ENCODE measurements around the gene TAS2R10.

The TAS2R10 gene

GRCh38 chr12:10829994-10830393 lies 3.8 kb upstream of the TAS2R10 start:
- H2AFZ ChIP-seq (ENCODE audit: low read depth, low read length): no peak overlapping the region
- H3K4ac ChIP-seq (ENCODE audit: low read depth in 1 of 2, low read length in 2 of 2): no peak overlapping the region
- no peak overlapping the region for H2BK5ac ChIP-seq (ENCODE audit: low read depth, low read length, poor library complexity, severe bottlenecking)
- H2BK15ac ChIP-seq (ENCODE audit: low read depth, poor library complexity, severe bottlenecking): no peak overlapping the region
- H3K4me2 ChIP-seq (ENCODE audit: low read length, poor library complexity, severe bottlenecking): no peak overlapping the region
- H3K18ac ChIP-seq (ENCODE audit: low read depth in 1 of 2, low read length in 2 of 2): no peak overlapping the region
- DNase-seq: no peak
- H3K27ac ChIP-seq (ENCODE audit: low read length, poor library complexity, severe bottlenecking): no peak overlapping the region
- H3K23ac ChIP-seq (ENCODE audit: low read length in 2 of 2): no peak overlapping the region
- H3K4me3 ChIP-seq (ENCODE audit: insufficient read depth in 1 of 2, low read depth in 1 of 2, low read length in 2 of 2): no peak overlapping the region
- H2BK120ac ChIP-seq (ENCODE audit: low read depth, low read length): no peak overlapping the region
- no CpG with 5 or more reads among the region's 1 CpG for WGBS
- H4K91ac ChIP-seq (ENCODE audit: low read length): no peak overlapping the region
- no peak overlapping the region for H2BK12ac ChIP-seq (ENCODE audit: low read length in 2 of 2)
- H3K4me1 ChIP-seq (ENCODE audit: control insufficient read depth, insufficient read depth, low read depth, low read length): no peaks in the 10 kb centered on the region
- H3K9me3 ChIP-seq (ENCODE audit: control insufficient read depth, low read length): no peaks in the 10 kb centered on the region
- no peaks in the 10 kb centered on the region for H3K36me3 ChIP-seq (ENCODE audit: control insufficient read depth in 1 of 2, insufficient read depth in 2 of 2, low read depth in 1 of 2, low read length in 2 of 2)
- H2AK5ac ChIP-seq (ENCODE audit: low read length, severe bottlenecking): no peak overlapping the region
- no peak overlapping the region for H3K14ac ChIP-seq (ENCODE audit: low read length in 2 of 2)
- H3K27me3 ChIP-seq (ENCODE audit: control insufficient read depth in 1 of 2, insufficient read depth in 1 of 2, low read length in 2 of 2): no peaks in the 10 kb centered on the region
- no peak overlapping the region for H4K8ac ChIP-seq (ENCODE audit: low read length)
- H3K79me1 ChIP-seq (replicated peaks; ENCODE audit: low read length, poor library complexity, severe bottlenecking): no peaks in the 10 kb centered on the region
- H3K9ac ChIP-seq (ENCODE audit: low read length): no peak overlapping the region

- no peak for DNase-seq
- Histone ChIP-seq H3K4ac (ENCODE audit: low read depth in 1 of 2, low read length in 2 of 2) (no peak overlapping the region), H3K14ac (ENCODE audit: low read length in 2 of 2) (no peak overlapping the region), H3K79me1 (replicated peaks; ENCODE audit: low read length, poor library complexity, severe bottlenecking) (no peaks in the 10 kb centered on the region), H2BK15ac (ENCODE audit: low read depth, poor library complexity, severe bottlenecking) (no peak overlapping the region), H3K23ac (ENCODE audit: low read length in 2 of 2) (no peak overlapping the region), H2AFZ (ENCODE audit: low read depth, low read length) (no peak overlapping the region), H3K9me3 (ENCODE audit: control insufficient read depth, low read length) (no peaks in the 10 kb centered on the region), H2AK5ac (ENCODE audit: low read length, severe bottlenecking) (no peak overlapping the region), H3K9ac (ENCODE audit: low read length) (no peak overlapping the region), H3K4me1 (ENCODE audit: control insufficient read depth, insufficient read depth, low read depth, low read length) (no peaks in the 10 kb centered on the region), H3K18ac (ENCODE audit: low read depth in 1 of 2, low read length in 2 of 2) (no peak overlapping the region), H3K27me3 (ENCODE audit: control insufficient read depth in 1 of 2, insufficient read depth in 1 of 2, low read length in 2 of 2) (no peaks in the 10 kb centered on the region), H3K4me3 (ENCODE audit: insufficient read depth in 1 of 2, low read depth in 1 of 2, low read length in 2 of 2) (no peak overlapping the region), H4K91ac (ENCODE audit: low read length) (no peak overlapping the region), H4K8ac (ENCODE audit: low read length) (no peak overlapping the region), H2BK5ac (ENCODE audit: low read depth, low read length, poor library complexity, severe bottlenecking) (no peak overlapping the region), H3K4me2 (ENCODE audit: low read length, poor library complexity, severe bottlenecking) (no peak overlapping the region), H2BK120ac (ENCODE audit: low read depth, low read length) (no peak overlapping the region), H3K27ac (ENCODE audit: low read length, poor library complexity, severe bottlenecking) (no peak overlapping the region), H3K36me3 (ENCODE audit: control insufficient read depth in 1 of 2, insufficient read depth in 2 of 2, low read depth in 1 of 2, low read length in 2 of 2) (no peaks in the 10 kb centered on the region), H2BK12ac (ENCODE audit: low read length in 2 of 2) (no peak overlapping the region)
- WGBS: 100% methylated on average over 3 of the region's 3 CpGs
Observed at GRCh38 chr12:10824957-10825356, 1.2 kb downstream of the TAS2R10 start.

DNA sequence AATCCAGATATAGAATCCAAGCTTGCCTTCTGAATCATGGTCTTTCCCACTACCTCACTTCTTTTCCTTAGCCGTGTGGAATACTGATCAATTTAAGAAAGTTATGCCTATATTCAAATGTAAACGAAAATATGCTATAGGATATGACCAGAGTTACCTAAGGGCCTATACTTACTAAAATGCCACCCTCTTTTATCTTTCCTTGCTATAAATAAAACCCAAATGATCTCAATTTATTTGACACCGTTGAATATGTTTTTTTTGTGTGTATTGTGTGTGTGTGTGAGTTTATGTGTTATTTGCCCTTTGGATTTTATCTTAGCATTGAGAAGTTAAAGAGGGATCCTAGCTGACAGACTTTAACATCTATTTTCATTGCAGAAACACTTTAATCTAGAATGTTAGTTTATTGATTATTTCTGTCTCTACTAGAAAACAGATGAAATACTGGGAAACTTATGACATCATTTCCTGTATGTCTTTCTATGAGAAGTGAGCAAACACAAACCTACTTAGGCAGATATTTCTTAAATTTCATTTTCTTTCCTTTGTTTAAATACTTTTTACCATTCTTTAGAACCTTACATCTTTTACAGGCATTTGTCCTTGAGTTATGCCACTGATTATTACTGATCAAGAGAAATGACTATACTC lies 14.1 kb downstream of the TAS2R10 start:
- Histone ChIP-seq H3K79me1 (replicated peaks; ENCODE audit: low read length, poor library complexity, severe bottlenecking) (no peaks in the 10 kb centered on the region), H2AFZ (ENCODE audit: low read depth, low read length) (no peak overlapping the region), H3K4me3 (ENCODE audit: insufficient read depth in 1 of 2, low read depth in 1 of 2, low read length in 2 of 2) (no peak overlapping the region), H3K4me1 (ENCODE audit: control insufficient read depth, insufficient read depth, low read depth, low read length) (no peaks in the 10 kb centered on the region), H3K9ac (ENCODE audit: low read length) (no peak overlapping the region), H3K27ac (ENCODE audit: low read length, poor library complexity, severe bottlenecking) (no peak overlapping the region), H3K23ac (ENCODE audit: low read length in 2 of 2) (no peak overlapping the region), H2BK12ac (ENCODE audit: low read length in 2 of 2) (no peak overlapping the region), H2BK15ac (ENCODE audit: low read depth, poor library complexity, severe bottlenecking) (no peak overlapping the region), H2BK120ac (ENCODE audit: low read depth, low read length) (no peak overlapping the region), H4K91ac (ENCODE audit: low read length) (no peak overlapping the region), H2AK5ac (ENCODE audit: low read length, severe bottlenecking) (no peak overlapping the region), H3K36me3 (ENCODE audit: control insufficient read depth in 1 of 2, insufficient read depth in 2 of 2, low read depth in 1 of 2, low read length in 2 of 2) (no peaks in the 10 kb centered on the region), H3K18ac (ENCODE audit: low read depth in 1 of 2, low read length in 2 of 2) (no peak overlapping the region), H2BK5ac (ENCODE audit: low read depth, low read length, poor library complexity, severe bottlenecking) (no peak overlapping the region), H3K27me3 (ENCODE audit: control insufficient read depth in 1 of 2, insufficient read depth in 1 of 2, low read length in 2 of 2) (no peaks in the 10 kb centered on the region), H3K9me3 (ENCODE audit: control insufficient read depth, low read length) (no peaks in the 10 kb centered on the region), H3K14ac (ENCODE audit: low read length in 2 of 2) (no peak overlapping the region), H4K8ac (ENCODE audit: low read length) (no peak overlapping the region), H3K4ac (ENCODE audit: low read depth in 1 of 2, low read length in 2 of 2) (no peak overlapping the region), H3K4me2 (ENCODE audit: low read length, poor library complexity, severe bottlenecking) (no peak overlapping the region)
- no CpG with 5 or more reads among the region's 3 CpGs for WGBS
- DNase-seq: no peak

DNA sequence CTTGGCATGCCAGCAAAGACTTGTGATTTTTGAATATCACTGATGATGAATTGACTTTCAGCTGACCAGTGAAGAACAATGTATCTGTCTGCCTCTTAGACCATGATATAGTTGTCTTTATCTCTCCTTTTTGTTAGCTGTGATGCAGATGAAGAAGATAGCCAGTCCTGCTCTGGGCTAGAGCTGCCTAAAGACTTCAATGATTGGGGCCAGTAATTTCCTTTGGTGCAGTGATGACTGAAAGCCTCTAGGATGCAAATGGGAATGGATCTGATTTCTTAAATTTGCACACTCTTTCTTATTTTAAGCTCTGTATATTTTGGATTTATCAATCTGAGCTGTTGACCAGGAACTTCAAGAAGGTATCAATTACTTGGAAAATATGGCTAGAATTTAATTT lies 16.1 kb downstream of the TAS2R10 start, which contains the start of gene TAS2R9:
Gene TAS2R9, minus strand, starts transcription at position 101 of the 400 bp plus-strand sequence. Its CDS starts 93 bp downstream, at position 8.
- Histone ChIP-seq H3K79me1 (replicated peaks; ENCODE audit: low read length, poor library complexity, severe bottlenecking) (no peaks in the 10 kb centered on the region), H3K4me2 (ENCODE audit: low read length, poor library complexity, severe bottlenecking) (no peak within 1 kb of the TSS), H3K27ac (ENCODE audit: low read length, poor library complexity, severe bottlenecking) (no peak within 1 kb of the TSS), H2AFZ (ENCODE audit: low read depth, low read length) (no peak within 1 kb of the TSS), H2BK12ac (ENCODE audit: low read length in 2 of 2) (no peak within 1 kb of the TSS), H4K91ac (ENCODE audit: low read length) (no peak within 1 kb of the TSS), H2BK120ac (ENCODE audit: low read depth, low read length) (no peak within 1 kb of the TSS), H2AK5ac (ENCODE audit: low read length, severe bottlenecking) (no peak within 1 kb of the TSS), H3K4ac (ENCODE audit: low read depth in 1 of 2, low read length in 2 of 2) (no peak within 1 kb of the TSS), H3K4me3 (ENCODE audit: insufficient read depth in 1 of 2, low read depth in 1 of 2, low read length in 2 of 2) (no peak within 1 kb of the TSS), H3K27me3 (ENCODE audit: control insufficient read depth in 1 of 2, insufficient read depth in 1 of 2, low read length in 2 of 2) (no peaks in the 10 kb centered on the region), H2BK15ac (ENCODE audit: low read depth, poor library complexity, severe bottlenecking) (no peak within 1 kb of the TSS), H3K9me3 (ENCODE audit: control insufficient read depth, low read length) (no peaks in the 10 kb centered on the region), H4K8ac (ENCODE audit: low read length) (no peak within 1 kb of the TSS), H3K14ac (ENCODE audit: low read length in 2 of 2) (no peak within 1 kb of the TSS), H3K23ac (ENCODE audit: low read length in 2 of 2) (no peak within 1 kb of the TSS), H3K4me1 (ENCODE audit: control insufficient read depth, insufficient read depth, low read depth, low read length) (no peaks in the 10 kb centered on the region), H3K36me3 (ENCODE audit: control insufficient read depth in 1 of 2, insufficient read depth in 2 of 2, low read depth in 1 of 2, low read length in 2 of 2) (no peaks in the 10 kb centered on the region), H2BK5ac (ENCODE audit: low read depth, low read length, poor library complexity, severe bottlenecking) (no peak within 1 kb of the TSS), H3K9ac (ENCODE audit: low read length) (no peak within 1 kb of the TSS), H3K18ac (ENCODE audit: low read depth in 1 of 2, low read length in 2 of 2) (no peak within 1 kb of the TSS)
- DNase-seq: no peak

Measured in mesenchymal stem cell (in vitro differentiated cells and primary cell).